Measurements from ENCODE around the gene HAUS8.
A peak's percentile ranks its signal among the peaks of the same experiment; 100 is the strongest.

HAUS8 gene

DNA sequence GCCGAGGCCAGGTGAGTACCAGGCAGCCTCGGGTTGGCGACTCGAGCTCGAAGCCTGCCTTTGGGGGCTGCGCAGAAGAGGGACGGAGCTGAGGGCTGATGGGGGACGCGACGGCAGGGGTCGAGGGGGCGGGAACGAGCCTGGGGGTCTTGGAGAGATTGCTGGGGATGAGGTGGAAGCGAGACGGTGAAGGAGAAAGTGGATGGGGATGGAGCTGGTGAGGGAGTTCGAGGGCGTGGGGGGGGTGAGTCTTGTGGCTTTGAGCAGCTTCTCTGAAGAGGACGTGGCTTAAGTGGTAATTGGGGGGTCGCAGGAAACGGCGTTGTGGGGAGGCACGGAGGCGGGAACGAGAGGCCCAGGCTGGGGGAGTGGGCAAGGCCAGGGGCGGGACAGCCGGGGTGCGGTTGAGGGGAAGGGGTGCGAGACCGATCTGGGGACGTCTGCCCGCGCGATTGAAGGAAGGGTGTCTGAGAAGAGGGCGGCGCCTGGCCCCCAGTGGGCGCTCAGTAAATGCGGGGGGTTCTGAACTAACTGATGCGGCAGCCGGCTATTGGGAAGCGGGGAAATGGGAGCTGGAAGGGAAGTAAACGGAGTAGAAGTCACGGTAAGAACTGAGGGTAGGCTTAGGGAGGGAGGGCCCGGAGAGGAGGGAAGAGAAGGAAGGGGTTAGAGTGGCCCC is 751 bp upstream of the HAUS8 start:
- DNase-seq (ENCODE audit: low read depth, low spot score), result no peak

DNA sequence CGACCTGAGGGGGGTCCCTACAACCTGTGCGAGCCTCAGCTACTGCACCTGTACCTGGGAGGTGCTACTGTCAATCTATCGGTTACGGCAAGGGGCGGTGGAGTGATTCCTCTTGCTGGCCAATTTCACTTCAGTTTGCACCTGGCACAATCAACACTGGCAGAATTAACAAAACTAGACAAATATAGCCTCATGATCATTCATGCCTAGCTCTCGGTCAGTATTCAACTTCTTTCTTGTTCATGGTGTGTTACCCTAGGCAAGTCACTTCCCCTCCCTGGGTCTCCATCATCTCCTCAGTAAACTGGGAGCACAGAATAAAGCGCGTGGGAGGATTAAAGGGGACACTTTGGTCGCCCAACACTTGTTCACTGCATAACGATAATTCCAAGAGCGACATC is 618 bp downstream of the HAUS8 start:
- no peak for DNase-seq (ENCODE audit: low read depth, low spot score)

DNA sequence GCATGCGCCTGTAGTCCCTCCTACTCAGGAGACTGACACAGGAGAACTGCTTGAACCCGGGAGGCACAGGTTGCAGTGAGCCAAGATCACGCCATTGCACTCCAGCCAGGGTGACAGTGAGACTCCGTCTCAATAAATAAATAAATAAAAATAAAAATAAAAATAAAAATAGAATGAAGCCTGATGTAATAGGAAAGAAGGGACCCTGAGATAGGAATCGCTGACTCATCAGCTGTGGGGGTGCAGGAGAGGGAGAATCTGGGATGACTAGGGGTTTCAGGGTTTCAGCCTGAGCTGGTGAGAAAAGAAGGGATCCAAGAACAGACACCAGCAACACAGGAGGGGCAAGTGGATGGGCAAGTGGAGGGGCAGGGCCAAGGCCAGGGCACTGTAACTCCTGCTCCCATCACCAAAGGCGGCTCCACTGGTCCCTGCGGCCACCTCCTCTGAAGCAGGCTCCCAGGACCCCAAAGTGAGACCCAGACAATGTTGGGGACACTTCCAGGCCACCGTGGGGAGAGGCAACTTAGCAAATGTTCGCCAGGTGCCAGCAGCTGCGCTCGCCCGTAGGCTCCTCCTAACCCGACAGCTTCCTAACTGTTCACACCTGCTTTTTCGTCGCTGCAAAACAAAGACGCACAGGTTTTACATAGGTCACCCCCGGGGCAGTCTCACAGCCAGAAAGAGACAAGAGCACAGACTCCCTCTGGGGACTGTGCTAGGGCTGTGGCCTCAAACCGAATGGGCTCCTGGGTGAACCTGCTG is 1.2 kb downstream of the HAUS8 start:
- no peak for DNase-seq (ENCODE audit: low read depth, low spot score)

DNA sequence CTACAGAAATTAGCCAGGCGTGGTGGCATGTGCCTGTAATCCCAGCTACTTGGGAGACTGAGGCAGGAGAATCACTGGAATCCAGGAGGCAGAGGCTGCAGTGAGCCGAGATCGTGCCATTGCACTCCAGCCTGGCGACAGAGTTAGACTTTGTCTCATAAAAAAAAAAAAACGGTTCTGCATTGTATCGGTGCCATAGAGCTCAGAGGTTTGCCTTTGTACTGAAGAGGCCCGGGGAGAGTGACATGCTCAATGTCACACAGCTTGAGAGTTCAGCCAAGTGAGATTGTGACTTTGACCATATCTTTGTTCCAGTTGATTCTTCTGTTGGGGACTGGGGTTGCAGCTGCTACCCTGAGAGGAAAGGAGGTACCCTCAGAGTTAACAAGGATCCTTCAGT is 4.3 kb downstream of the HAUS8 start:
- no peak for DNase-seq (ENCODE audit: low read depth, low spot score)

DNA sequence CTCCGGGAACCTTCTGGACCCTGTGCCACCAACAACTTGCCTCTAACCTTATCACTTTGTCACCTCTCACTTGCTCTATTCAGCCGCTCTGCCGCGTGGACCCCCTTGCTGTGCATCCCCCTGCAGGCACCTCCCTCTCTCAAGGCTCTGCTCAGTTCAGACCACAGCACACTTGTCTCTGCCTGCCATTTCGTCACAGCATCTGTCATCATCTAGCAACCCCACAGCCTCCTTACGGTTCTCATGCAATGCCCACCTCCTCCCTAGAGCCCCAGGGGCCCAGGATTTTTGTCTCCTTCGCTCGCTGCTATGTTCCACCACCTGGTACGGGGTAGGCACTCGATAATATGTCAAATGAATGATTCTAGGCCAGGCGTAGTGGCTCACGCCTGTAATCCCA is 4.8 kb downstream of the HAUS8 start:
- no peak for DNase-seq (ENCODE audit: low read depth, low spot score)

DNA sequence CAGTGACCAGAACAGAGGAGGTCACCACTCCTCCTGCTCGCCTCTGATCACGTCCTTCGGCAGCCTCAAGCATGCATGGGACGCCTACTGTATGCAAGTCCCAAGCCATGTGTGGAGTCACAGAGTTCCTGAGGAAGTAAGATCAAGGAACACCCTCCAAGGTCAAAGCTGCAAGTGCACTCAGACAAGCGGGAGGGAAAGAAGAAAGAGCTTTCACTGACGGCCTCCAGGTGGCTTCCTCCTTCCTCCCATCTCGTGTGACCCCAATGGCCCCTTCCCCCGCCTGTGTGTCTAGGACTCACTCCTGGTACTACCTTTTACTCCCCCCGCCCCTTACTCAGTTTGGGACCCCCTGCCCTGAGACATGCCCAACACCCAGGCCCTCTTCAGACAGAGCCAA is 6.1 kb downstream of the HAUS8 start:
- no peak for DNase-seq (ENCODE audit: low read depth, low spot score)

DNA sequence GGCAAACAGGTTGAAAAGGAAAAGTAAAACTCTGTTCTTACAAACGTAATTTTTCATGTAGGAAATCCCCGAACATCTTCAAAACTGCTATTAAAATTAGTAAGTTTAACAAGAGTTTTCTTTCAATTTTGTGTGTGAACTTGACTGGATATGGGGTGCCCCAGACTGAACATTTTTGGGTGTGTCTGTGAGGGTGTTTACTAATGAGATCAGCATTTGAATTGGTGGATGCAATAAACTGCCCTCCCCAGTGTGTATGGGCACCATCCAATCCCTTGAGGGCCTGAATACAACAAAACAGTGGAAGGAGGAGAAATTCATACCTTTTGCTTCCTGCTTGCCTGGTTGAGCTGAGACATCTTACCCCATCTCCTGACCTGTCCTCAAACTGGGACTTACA is 11.8 kb downstream of the HAUS8 start:
- no peak for DNase-seq (ENCODE audit: low read depth, low spot score)

DNA sequence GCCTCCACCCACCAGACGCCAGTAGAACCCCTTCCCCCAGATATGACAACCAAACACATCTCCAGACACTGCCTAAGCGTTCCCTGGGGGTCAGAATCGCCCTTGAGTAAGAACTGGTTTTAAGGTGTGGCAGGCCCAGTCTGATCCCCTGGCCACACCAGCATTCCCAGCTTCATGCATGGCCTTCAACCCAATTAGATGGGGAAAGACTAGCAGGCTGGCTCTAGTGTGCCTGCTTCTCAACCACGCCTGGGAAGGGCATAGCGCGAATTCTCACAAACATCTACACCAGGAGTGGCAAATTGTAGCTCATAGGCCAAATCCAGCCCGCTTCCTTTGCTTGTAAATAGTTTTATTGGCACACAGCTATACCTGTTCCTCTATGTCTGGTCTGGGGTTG is 13.6 kb downstream of the HAUS8 start:
- DNase-seq (ENCODE audit: low read depth, low spot score), result no peak

DNA sequence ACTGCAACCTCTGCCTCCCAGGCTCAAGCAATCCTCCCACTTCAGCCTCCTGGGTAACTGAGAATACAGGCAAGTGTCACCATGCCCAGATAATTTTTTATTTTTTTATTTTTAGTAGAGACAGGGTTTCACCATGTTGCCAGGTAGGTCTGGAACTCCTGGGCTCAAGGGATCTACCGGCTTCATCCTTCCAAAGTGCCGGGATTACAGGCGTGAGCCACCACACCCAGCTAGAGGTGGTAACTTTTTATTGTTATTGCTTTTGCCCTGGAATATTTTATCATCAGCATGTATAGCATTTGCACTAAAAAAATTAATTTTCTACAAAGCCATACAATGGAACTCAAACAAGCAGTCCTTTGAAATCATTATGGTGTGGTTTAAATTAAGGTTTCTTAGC is 14.0 kb downstream of the HAUS8 start:
- DNase-seq (ENCODE audit: low read depth, low spot score), result no peak

DNA sequence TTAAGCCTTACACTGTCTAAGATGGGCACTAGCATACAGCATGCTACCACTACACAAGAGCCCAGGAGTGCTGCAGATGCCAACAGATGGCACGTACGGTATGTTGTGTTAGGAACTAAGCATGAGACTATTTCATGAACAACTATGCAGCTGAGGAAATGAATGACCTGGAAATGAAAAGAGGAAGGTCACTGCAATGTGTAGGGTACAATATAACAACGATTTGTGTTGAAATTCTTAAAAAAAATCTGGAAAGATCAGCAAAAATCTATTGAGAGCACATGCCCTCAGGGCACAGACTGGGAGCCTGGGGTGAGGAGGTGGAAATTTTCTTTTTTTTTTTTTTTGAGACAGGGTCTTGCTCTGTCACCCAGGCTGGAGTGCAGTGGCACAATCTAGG is 14.4 kb downstream of the HAUS8 start:
- no peak for DNase-seq (ENCODE audit: low read depth, low spot score)

DNA sequence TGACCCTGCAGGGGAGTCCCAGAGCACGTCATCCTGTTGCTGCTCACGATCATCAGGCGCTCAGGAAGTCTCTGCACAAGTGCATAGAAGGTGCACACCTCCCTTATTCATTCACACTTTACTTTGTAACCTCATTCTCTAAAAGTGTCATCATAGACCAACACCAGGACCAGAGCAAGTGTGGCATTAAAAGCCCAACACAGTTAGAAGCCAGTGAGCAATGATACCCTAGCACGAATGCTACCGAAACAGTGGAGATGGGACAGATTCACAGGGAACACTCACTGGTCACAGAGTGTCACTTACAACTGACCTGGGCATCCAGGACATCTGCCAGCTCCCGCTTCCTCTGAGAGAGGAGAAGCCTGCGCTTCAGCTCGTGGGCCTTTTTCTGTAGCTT is 17.0 kb downstream of the HAUS8 start:
- DNase-seq (ENCODE audit: low read depth, low spot score), result no peak

DNA sequence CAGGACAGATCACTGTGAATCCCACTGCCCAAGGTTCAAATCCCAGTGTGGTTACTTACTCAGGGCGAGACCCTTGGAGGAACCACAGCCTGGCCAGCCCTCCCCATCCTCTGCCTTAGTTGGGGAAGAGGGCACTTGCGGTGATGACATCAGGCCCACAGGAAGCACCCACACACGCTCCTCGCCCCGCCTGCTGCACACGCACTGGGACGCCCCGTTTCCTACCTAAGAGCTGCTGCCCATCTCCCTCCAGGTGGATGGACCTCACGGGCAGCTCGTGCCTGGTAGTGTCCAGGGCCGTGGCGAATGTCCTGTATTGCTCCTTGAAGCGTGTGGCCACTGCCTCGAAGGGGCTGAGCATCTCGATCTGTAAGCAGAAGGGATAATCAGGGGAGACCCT is 19.6 kb downstream of the HAUS8 start:
- DNase-seq (ENCODE audit: low read depth, low spot score), result no peak

DNA sequence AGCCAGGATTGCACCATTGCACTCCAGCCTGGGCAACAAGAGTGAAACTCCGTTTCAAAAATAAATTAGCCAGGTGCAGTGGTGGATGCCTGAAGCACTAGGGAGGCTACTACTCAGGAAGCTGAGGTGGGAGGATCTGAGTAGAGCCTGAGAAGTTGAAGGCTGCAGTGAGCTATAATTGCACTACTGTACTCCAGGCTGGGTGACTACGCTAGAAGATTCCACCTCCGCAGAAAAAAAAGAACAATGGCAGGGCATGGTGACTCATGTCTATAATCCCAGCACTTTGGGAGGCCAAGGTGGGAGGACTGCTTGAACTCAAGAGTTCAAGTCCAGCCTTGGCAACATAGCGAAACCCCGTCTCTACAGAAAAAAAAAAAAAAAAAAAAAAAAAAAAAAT is 20.5 kb downstream of the HAUS8 start:
- DNase-seq (ENCODE audit: low read depth, low spot score), result no peak

DNA sequence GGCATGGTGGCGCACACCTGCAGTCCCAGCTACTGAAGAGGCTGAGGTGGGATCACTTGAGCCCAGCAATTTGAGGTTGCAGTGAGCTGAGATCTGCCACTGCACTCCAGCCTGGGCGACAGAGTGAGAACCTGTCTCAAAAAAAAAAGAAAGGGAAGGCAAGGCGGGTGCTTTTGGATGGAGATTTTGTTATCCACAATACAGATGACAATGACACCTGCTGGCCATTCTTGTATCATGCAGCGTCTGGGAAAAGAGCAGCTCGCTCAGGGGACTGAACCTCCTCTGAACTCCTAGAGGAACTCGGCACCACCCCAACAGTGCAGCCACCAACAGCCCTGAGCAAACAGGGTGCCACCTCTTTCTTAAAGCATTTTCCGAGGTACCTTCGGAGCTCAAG is 22.8 kb downstream of the HAUS8 start:
- DNase-seq (ENCODE audit: low read depth, low spot score), result no peak

DNA sequence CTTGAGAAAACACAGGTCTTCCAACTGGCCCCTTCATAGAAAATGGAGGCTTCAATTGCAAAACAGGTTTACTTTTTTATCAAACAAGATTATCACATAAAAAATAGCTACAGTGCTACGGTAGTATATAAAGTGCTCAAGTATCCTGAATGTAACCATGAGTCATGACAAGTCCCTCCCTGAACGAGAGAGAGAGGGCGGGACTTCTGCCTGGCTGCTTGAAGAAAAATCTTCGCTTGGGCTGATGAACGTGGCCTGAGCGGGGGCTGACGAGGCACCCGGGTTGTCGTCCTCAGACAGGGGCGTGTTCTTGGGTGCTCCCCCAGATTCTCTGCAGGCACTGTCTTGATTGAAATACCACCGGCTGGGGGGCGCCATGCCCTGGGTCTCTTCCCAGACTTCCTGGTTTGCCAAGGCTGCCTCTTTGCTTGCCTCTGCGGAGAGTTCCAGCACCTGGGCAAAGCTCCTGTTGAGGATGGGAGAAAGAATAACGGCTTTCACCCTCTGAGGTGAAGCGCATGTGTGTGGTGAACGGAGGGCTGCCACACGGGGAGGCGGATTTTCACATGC is 25.5 kb downstream of the HAUS8 start:
- DNase-seq (ENCODE audit: low read depth, low spot score), result no peak

DNA sequence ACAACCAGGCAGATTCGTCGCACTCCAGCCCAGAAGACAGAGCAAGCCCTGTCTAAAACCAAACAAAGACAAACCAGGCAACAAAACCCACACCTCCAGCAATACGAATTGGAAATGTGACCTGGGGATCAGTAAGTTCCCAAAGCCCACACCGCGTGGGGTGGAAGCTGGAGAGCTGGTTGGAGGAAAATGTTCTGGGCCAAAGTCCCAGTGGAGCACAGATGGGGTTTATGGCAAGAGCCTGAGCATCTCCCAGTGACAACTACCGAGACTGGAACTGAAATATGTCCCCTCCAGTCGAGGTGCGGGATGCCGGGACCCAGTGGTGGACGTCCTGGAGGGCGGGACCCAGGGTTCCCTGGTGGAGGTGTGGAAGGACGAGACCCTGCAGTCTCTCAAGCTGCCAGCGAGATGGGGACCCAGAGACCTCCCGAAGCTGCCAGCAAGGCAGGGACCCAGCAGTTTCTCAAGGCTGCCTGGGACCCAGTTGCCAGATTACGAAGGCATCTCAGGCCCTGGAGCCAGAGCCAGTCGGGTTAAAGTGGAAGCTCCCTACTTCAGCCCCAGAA is 26.3 kb downstream of the HAUS8 start:
- no peak for DNase-seq (ENCODE audit: low read depth, low spot score)

DNA sequence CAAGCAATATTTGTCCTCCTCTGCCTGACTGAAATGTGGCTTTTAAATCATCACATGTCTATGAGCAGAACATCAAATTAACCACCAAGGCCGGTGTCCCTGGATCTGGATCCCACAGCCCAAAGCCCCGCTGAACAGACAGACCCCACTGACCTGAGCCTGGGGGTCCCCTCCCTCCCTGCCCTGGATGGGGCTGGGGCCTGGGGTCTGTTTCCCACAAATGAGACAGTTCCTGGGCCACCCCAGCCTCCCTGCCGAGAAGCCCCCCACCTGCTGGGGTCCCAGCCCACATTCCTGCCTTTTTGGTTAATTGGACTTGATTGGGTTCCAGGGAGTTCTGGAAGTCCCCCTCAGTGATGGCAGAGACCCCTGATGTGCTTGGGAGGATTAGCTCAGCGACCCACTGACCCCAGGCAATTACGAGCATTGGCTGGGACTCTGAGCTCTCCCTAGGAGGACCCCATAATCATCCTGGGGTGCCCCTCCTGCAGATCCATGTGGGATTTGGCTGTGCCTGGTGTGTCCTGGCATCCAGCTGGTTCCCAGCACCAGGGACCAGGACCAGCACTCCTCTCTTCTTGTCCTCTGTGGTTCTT is 29.2 kb downstream of the HAUS8 start:
- no peak for DNase-seq (ENCODE audit: low read depth, low spot score)

DNA sequence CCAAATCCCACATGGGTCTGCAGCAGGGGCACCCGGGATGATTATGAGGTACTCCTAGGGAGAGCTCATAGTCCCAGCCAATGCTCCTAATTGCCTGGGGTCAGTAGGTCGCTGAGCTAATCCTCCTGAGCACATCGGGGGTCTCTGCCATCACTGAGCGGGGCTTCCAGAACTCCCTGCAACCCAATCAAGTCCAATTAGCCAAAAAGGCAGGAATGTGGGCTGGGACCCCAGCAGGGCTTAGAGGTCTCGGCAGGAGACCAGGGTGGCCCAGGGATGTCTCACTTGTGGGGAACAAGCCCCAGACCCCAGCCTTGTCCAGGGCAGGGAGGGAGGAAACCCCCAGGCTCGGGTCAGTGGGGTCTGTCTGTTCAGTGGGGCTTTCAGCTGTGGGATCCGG is 31.5 kb downstream of the HAUS8 start:
- DNase-seq (ENCODE audit: low read depth, low spot score), result no peak

DNA sequence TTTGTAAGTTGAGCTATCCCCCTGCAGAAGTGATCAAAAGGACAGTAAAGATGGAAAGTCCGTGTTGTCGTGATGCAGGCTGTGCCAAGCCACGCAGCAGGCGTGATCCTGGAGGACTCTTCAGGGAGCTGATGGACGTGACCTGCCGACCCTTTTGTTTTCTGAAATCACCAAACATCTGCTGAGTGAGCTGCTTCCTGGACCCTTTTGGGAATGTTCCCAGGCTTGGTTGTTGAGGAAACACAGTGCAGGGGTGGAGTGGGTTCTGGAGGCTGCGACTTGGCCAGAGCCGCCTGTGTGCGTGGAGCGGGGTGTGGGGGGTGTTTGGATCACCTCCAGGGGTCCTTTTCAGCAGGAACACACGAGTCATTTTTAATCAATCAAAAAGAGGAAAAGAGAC is 33.3 kb downstream of the HAUS8 start:
- peak; percentile 96 for DNase-seq (ENCODE audit: low read depth, low spot score)

DNA sequence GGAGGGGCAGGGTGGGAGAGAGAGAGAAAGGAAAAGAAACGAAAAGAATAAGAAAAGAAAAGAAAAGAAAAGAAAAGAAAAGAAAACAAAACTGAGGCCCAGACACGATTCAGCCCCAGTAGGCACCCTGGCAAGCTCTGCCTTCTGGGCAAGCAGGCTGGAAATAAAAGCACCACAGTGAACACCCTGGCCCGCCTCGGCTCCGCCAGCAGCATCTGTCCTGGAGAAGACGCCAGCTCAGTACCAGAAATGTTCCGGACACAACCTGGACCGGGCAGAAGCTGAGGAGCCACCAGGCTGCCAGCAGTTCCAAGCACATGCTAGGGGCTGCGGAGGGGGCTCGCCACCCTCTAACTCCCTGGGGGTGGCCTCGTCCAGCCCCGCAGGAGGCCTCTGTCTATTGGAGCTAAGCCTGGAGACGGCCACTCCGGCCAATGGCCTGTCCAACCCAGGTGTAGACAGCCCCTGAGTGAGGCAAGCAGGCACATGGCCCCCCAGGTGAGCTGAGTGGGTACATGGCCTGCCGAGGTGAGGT is 37.2 kb downstream of the HAUS8 start:
- DNase-seq (ENCODE audit: low read depth, low spot score), result no peak

DNA sequence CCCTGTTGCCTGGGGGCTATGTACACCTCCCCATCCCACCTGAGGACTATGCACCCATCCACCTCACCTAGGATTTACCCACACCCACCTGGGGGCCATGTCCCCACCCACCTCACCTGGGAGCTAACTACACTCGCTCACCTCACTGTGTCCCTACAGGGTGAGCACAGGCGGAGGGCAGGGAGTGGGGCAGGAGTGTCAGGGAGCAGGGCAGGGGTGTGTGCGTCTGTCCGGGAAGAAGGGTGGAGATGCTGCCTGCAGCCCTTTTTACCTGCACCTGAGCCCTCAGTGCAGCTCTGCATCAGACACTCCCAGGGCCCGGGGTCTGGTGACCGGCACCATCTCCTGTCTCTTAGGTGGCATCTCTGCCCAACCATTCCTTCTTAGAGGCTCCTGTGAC is 38.1 kb downstream of the HAUS8 start:
- no peak for DNase-seq (ENCODE audit: low read depth, low spot score)

DNA sequence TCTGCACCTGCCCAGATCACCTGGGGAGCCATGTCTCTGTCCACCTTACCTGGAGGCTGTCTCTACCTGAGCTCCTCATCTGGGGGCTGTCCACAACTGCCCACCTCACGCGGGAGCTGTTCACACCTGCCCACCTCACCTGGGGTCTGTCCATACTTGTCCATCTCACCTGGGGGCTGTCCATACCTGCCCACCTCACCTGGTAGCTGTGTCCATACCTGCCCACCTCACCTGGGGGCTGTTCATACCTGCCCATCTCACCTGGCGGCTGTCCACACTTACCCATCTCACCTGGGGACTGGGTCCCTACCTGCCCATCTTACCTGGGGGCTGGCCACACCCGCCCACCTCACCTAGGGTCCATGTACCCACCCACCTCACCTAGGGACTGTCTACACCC is 38.6 kb downstream of the HAUS8 start:
- DNase-seq (ENCODE audit: low read depth, low spot score), result no peak
